A673 (cell line): Measurements from ENCODE around the gene MALAT1.
A peak's percentile ranks its signal among the peaks of the same experiment; 100 is the strongest.

Experiments
- EZH2 ChIP-seq: fragments of 200-600 bp; sonication (generic); IDR thresholded peaks from 2 replicates; pipeline ENCODE4 v1.6.1; 2017; ENCODE audit warnings: borderline replicate concordance, low read depth, mild to moderate bottlenecking, mixed read lengths, antibody characterized with exemption, low read length; ENCODE audit not compliant: poor library complexity, severe bottlenecking
- TF ChIP-seq, protein P1 (sequence below): fragments of 300-800, 200-600 bp; sonication (generic); conservative IDR thresholded peaks from 2 replicates; pipeline ENCODE4 v1.5.1; 2017; ENCODE audit warnings: low read depth, mild to moderate bottlenecking, antibody characterized with exemption, low read length, moderate library complexity, mixed read lengths

DNA sequence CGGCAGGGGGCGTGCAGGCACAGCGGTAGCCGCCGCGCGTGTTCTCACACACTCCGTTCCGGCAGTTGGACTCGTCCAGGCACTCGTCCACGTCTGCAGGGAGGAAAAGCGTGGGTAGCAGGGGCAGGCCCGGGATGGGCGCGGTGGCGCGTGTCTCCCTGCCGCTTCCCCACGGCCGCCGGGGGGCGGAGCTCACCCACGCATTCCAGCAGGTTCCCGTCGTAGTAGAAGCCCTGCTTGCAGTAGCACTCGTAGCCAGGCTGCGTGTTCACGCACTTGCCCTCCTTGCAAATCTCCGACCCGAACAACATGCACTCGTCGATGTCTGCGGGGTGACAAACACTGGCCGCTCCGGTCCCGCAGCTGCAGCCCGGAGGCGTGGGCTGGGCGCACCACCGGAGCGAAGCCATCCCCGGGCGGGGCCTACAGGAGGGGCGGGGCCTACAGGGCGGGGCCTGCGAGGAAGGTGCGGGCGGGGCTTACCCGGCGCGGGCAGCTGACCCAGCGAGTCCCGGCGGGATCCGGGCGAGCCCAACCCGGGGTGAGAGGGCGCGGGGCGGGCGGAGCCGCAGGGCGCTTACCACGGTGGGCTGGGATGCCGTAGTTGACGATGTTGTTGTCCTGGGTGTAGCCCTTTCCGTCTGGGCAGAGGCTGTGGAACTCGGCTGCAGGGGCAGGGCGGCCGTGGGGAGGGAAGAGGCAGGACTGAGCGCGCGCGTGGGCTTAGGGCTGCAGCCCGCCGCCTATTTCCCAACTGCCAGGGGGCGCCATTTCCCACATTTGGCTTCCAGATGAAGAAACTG lies 41.6 kb downstream of the MALAT1 start:
- TF ChIP-seq, protein P1, sequence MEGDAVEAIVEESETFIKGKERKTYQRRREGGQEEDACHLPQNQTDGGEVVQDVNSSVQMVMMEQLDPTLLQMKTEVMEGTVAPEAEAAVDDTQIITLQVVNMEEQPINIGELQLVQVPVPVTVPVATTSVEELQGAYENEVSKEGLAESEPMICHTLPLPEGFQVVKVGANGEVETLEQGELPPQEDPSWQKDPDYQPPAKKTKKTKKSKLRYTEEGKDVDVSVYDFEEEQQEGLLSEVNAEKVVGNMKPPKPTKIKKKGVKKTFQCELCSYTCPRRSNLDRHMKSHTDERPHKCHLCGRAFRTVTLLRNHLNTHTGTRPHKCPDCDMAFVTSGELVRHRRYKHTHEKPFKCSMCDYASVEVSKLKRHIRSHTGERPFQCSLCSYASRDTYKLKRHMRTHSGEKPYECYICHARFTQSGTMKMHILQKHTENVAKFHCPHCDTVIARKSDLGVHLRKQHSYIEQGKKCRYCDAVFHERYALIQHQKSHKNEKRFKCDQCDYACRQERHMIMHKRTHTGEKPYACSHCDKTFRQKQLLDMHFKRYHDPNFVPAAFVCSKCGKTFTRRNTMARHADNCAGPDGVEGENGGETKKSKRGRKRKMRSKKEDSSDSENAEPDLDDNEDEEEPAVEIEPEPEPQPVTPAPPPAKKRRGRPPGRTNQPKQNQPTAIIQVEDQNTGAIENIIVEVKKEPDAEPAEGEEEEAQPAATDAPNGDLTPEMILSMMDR, result peak; percentile 92
- no peak for TF ChIP-seq EZH2
